AG04450 (cell line): ENCODE measurements around the gene KCTD3. TPM values are rescaled to one million over a fixed set of nuclear protein-coding genes. Genes with fewer than 3 reads are reported as not detected.

Source experiments
- CTCF ChIA-PET: fragments of 300-600, 350-600 bp; formaldehyde crosslinking; extraction: SDS; loops from one replicate; lab custom pipeline; 2022; ENCODE audit warnings: antibody characterized with exemption, inconsistent platforms; lab: Charles Lee
- POLR2A ChIA-PET: fragments of 350-600 bp; formaldehyde crosslinking; extraction: SDS; loops from one replicate; lab custom pipeline; 2021; ENCODE audit warnings: antibody characterized with exemption, inconsistent platforms; lab: Yijun Ruan, JAX
- DNase-seq: peaks from one replicate; pipeline ENCODE4 v3.0.0-alpha.2; 2011; ENCODE audit warnings: low read depth, low spot score
- H3K27ac ChIP-seq: one replicate; pipeline ENCODE4 v1.5.1; 2012; ENCODE audit warnings: low read depth, low read length, control low read depth
- H3K27me3 ChIP-seq: one replicate; pipeline ENCODE4 v1.6.0; 2012; ENCODE audit warnings: low read length; ENCODE audit not compliant: control insufficient read depth, insufficient read depth
- H3K4me3 ChIP-seq: 2 replicates; pipeline ENCODE4 v1.5.1; 2011; ENCODE audit warnings: mild to moderate bottlenecking, low read depth, low read length, control low read depth
- H3K9me3 ChIP-seq: 2 replicates; pipeline ENCODE4 v1.5.1; 2012; ENCODE audit warnings: low read length; ENCODE audit not compliant: control insufficient read depth, insufficient read depth
- polyA minus RNA-seq: library from RNA; depleted of rRNA, polyadenylated mRNA; stranded (reverse); fragments of >200 nt; gene quantifications from 2 replicates; pipeline ENCODE4 v1.2.3, GENCODE V29; 2011; rRNA and poly(A)+ RNA removed
- polyA plus RNA-seq: library from polyadenylated mRNA; depleted of rRNA; stranded (reverse); fragments of >200 nt; gene quantifications from 2 replicates; pipeline ENCODE4 v1.2.3, GENCODE V29; 2011; rRNA removed
- TF ChIP-seq, protein P1 (sequence below): IDR thresholded peaks from 2 replicates; pipeline ENCODE4 v1.5.1; 2011; ENCODE audit warnings: low read depth, low read length, control low read depth, inconsistent platforms

The KCTD3 gene
- polyA plus RNA-seq (72.3 and 85.0 TPM in 2 replicates), polyA minus RNA-seq (58.9 and 117 TPM in 2 replicates)

DNA sequence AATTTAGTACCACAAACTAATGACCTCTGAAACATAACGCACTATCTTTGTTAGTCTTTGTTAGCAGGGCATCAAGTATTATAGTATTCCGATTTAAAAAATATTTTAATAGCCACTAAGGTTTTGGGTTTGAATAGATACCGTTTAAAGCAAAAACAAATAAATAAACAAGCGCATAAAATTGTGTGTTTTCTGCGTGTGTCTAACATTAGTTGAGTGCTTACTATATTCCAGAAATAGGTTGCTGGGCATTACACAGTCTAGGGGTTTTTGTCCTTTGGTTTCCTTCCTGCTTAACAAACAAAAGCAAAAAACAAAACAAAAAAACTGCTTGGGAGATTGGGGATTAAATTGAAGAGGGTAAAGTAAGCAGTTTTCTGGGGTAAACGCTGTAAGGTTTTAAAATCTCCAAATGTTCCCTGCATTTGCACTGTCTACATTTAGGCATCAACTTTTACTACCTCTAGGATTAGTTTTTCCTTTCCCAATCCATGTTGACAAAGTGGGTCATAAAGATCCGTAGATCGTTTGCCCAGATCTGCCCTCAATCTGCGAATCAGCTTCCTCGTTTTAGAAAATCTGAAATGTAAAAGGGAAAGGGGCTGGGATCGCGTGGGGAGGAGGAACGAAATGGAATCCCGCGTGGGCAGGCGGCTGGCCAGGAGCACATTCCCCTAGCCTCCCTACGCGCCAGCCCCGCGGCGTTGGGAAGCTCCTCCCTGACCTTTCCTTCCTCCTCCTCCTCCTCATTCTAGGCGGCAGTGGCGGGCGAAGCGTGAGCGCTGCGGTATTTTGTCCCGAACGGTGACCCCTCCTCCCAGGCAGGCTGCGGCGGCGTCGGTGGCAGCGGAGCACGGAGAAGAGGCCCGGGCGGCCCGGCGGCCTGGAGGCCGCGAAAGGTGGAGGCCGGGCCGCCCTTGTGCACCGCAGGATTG, at the start of gene KCTD3:
Gene KCTD3, plus strand, starts transcription at position 749 of the 935 bp plus-strand sequence. CDS start 382 bp downstream, outside the sequence.
- TF ChIP-seq, protein P1, sequence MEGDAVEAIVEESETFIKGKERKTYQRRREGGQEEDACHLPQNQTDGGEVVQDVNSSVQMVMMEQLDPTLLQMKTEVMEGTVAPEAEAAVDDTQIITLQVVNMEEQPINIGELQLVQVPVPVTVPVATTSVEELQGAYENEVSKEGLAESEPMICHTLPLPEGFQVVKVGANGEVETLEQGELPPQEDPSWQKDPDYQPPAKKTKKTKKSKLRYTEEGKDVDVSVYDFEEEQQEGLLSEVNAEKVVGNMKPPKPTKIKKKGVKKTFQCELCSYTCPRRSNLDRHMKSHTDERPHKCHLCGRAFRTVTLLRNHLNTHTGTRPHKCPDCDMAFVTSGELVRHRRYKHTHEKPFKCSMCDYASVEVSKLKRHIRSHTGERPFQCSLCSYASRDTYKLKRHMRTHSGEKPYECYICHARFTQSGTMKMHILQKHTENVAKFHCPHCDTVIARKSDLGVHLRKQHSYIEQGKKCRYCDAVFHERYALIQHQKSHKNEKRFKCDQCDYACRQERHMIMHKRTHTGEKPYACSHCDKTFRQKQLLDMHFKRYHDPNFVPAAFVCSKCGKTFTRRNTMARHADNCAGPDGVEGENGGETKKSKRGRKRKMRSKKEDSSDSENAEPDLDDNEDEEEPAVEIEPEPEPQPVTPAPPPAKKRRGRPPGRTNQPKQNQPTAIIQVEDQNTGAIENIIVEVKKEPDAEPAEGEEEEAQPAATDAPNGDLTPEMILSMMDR: no peak
- H3K27me3 ChIP-seq: no peaks in the 10 kb centered on the region
- CTCF ChIA-PET: interaction anchor here (0.7 kb wide), 1 partner anchor 143 kb away, joined by 3 read pairs; no protein-coding TSS in a partner anchor
- no peaks in the 10 kb centered on the region for H3K9me3 ChIP-seq
- POLR2A ChIA-PET: interaction anchor here (0.5 to 1.1 kb wide), 3 partner anchors 28 to 555 kb away, joined by 4 to 6 read pairs (median 4); no protein-coding TSS in a partner anchor
- DNase-seq: no peak
- peak within 1 kb of the TSS; percentile 70 for H3K4me3 ChIP-seq
- H3K27ac ChIP-seq: peak within 1 kb of the TSS; percentile 77

DNA sequence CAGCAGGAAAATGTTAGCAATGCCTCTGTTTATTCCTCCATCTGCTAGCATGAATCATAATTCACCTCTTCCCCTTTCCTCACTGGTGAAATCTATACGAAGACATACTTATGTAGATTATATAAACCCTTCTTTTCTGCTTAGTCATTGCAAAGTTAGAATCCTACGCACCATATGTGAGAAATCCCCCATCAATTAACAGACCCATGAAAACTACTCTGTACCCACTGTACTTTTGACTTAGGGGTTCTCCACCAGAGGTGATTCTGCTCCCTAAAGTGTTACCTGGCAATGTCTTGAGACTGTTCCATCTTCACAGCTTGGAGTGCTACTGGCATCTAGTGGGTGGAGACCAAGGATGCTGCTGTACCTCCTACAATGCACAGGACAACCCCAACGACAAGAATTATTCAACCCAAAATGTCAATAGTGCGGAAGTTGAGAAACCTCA, 49.6 kb upstream of the KCTD3 start:
- TF ChIP-seq, protein P1: peak; percentile 55
- no peaks in the 10 kb centered on the region for H3K27me3 ChIP-seq
- H3K27ac ChIP-seq: peak overlapping the region; percentile 83
- CTCF ChIA-PET: interaction anchor here (0.7 to 1.3 kb wide), 2 partner anchors 14 to 1185 kb away, joined by 3 to 4 read pairs; no protein-coding TSS in a partner anchor
- peak; percentile 65 for DNase-seq
- no peak overlapping the region for H3K4me3 ChIP-seq
- no peaks in the 10 kb centered on the region for H3K9me3 ChIP-seq
- POLR2A ChIA-PET: no interaction called here

DNA sequence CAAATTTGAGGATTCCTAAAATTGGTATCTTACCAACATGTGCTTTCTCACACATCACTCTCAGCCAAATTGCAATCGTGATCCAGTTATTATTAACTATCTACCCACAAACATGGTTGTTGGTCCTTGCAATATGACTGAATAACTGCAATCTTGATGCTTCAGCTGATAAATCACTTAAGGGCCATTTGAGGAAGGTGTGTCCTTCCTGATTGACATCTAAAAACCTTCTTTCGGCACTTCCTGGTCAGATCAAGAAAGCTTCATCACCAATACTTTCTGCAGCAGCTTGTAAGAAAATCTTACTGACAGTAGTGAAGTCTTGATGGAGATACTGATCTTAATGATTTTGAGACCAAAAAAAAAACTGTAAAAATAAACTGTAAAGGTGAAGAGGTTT, 48.5 kb upstream of the KCTD3 start:
- TF ChIP-seq, protein P1: no peak
- ChIA-PET CTCF (interaction anchor here (0.7 to 1.1 kb wide), 2 partner anchors 16 to 30 kb away, joined by 3 to 6 read pairs; no protein-coding TSS in a partner anchor), POLR2A (no interaction called here)

DNA sequence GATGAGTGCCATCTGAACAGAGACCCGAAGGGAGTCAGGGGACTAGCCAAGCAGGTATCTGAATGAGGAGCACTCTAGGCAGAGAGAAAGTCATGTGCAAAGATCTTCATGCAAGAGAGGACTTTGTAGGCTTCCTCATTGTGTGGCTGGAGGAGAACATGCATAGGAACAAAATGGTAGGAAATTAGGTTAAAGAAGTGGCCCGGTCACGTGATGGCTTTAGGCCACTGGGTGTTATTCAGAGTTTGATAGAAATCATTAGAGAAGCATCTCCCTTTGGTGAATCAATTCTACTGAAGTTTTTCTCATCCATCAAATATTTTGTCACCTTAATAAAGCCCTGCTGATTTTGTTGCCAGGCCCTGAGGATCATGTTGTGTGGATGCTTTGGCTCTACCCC, 45.8 kb upstream of the KCTD3 start:
- H3K27ac ChIP-seq: no peak overlapping the region
- H3K27me3 ChIP-seq: no peaks in the 10 kb centered on the region
- TF ChIP-seq, protein P1: no peak
- CTCF ChIA-PET: interaction anchor here (1.6 to 2.0 kb wide), 2 partner anchors 861 to 1188 kb away, joined by 3 to 6 read pairs; no protein-coding TSS in a partner anchor
- H3K9me3 ChIP-seq: no peaks in the 10 kb centered on the region
- no peak for DNase-seq
- POLR2A ChIA-PET: no interaction called here
- H3K4me3 ChIP-seq: no peak overlapping the region

More for the DNA sequence above, 48.5 kb upstream of the KCTD3 start:
- DNase-seq: no peak
- Histone ChIP-seq H3K4me3 (no peak overlapping the region), H3K27me3 (no peaks in the 10 kb centered on the region), H3K9me3 (no peaks in the 10 kb centered on the region), H3K27ac (no peak overlapping the region)
